Osteoblast (primary cell): ENCODE results near the gene TOX3. TPM values are rescaled to one million over a fixed set of nuclear protein-coding genes. Genes with fewer than 3 reads are reported as not detected.

ENCODE experiments used
- DNase-seq: peaks from one replicate; pipeline ENCODE4 v3.0.0; 2011; ENCODE audit warnings: low spot score, mixed read lengths; ENCODE audit not compliant: insufficient read length; ENCODE audit errors: missing footprints
- H2AFZ ChIP-seq: 2 replicates; pipeline ENCODE4 v1.6.0; 2011; ENCODE audit warnings: mild to moderate bottlenecking, low read length
- H3K27ac ChIP-seq: 2 replicates; pipeline ENCODE4 v1.5.1; 2011; ENCODE audit warnings: mild to moderate bottlenecking, low read depth, low read length, moderate library complexity
- H3K27me3 ChIP-seq: 2 replicates; pipeline ENCODE4 v1.6.0; 2012; ENCODE audit warnings: mild to moderate bottlenecking, control low read depth, inconsistent platforms, low read length, moderate library complexity; ENCODE audit not compliant: insufficient read depth
- H3K36me3 ChIP-seq: 2 replicates; pipeline ENCODE4 v1.5.1; 2011; ENCODE audit warnings: mild to moderate bottlenecking, low read length, control low read depth, moderate library complexity; ENCODE audit not compliant: insufficient read depth
- H3K4me1 ChIP-seq: 2 replicates; pipeline ENCODE4 v1.5.1; 2011; ENCODE audit warnings: mild to moderate bottlenecking, low read length, control low read depth, moderate library complexity; ENCODE audit not compliant: insufficient read depth
- H3K4me2 ChIP-seq: 2 replicates; pipeline ENCODE4 v1.6.0; 2011; ENCODE audit warnings: mild to moderate bottlenecking, low read length; ENCODE audit not compliant: insufficient read depth
- H3K4me3 ChIP-seq: fragments of 200-600 bp; sonication (generic); 3 replicates; pipeline ENCODE4 v1.5.1; 2012; ENCODE audit warnings: mild to moderate bottlenecking, low read length, inconsistent platforms; ENCODE audit not compliant: insufficient read depth
- H3K79me2 ChIP-seq: 2 replicates; pipeline ENCODE4 v1.6.0; 2012; ENCODE audit warnings: mild to moderate bottlenecking, low read length, control low read depth, inconsistent platforms; ENCODE audit not compliant: insufficient read depth
- H3K9me3 ChIP-seq: 2 replicates; pipeline ENCODE4 v1.5.1; 2011; ENCODE audit warnings: low read depth, low read length, control low read depth
- H4K20me1 ChIP-seq: 2 replicates; pipeline ENCODE4 v1.6.0; 2012; ENCODE audit warnings: mild to moderate bottlenecking, low read length, control low read depth; ENCODE audit not compliant: insufficient read depth
- CTCF ChIP-seq: IDR thresholded peaks from 2 replicates; pipeline ENCODE4 v1.5.1; 2011; ENCODE audit warnings: mild to moderate bottlenecking, low read depth, low read length, moderate library complexity; ENCODE audit errors: extremely low read depth
- total RNA-seq: library from RNA; depleted of rRNA; stranded (reverse); fragments of >200 nt; gene quantifications from 2 replicates; pipeline ENCODE4 v1.2.3, GENCODE V29; 2012

TOX3 gene
- total RNA-seq, 1 donor: not detected

GRCh38 chr16:52543654-52544053 lies 3.3 kb downstream of the TOX3 start:
- H3K27me3 ChIP-seq: peaks cover 6% of the 10 kb centered on the region
- H3K36me3 ChIP-seq: no peaks in the 10 kb centered on the region
- H3K4me1 ChIP-seq: no peaks in the 10 kb centered on the region
- no peak for DNase-seq
- H3K79me2 ChIP-seq: no peaks in the 10 kb centered on the region
- no peak for TF ChIP-seq CTCF
- no peaks in the 10 kb centered on the region for H3K9me3 ChIP-seq
- H3K27ac ChIP-seq: no peak overlapping the region
- no peak overlapping the region for H3K4me3 ChIP-seq
- no peak overlapping the region for H3K4me2 ChIP-seq
- H4K20me1 ChIP-seq: no peaks in the 10 kb centered on the region
- no peak overlapping the region for H2AFZ ChIP-seq

GRCh38 chr16:52540910-52541309 lies 6.0 kb downstream of the TOX3 start:
- H2AFZ ChIP-seq: no peak overlapping the region
- H3K4me1 ChIP-seq: no peaks in the 10 kb centered on the region
- H4K20me1 ChIP-seq: no peaks in the 10 kb centered on the region
- no peak overlapping the region for H3K27ac ChIP-seq
- peaks cover 3% of the 10 kb centered on the region for H3K27me3 ChIP-seq
- no peaks in the 10 kb centered on the region for H3K9me3 ChIP-seq
- no peak overlapping the region for H3K4me3 ChIP-seq
- TF ChIP-seq CTCF: no peak
- DNase-seq: no peak
- H3K4me2 ChIP-seq: no peak overlapping the region
- no peaks in the 10 kb centered on the region for H3K79me2 ChIP-seq
- H3K36me3 ChIP-seq: no peaks in the 10 kb centered on the region

GRCh38 chr16:52539191-52539590 lies 7.8 kb downstream of the TOX3 start:
- Histone ChIP-seq H3K9me3 (no peaks in the 10 kb centered on the region), H2AFZ (no peak overlapping the region), H3K27ac (no peak overlapping the region), H3K4me2 (no peak overlapping the region), H3K4me3 (no peak overlapping the region), H4K20me1 (no peaks in the 10 kb centered on the region), H3K4me1 (no peaks in the 10 kb centered on the region), H3K36me3 (no peaks in the 10 kb centered on the region), H3K27me3 (no peaks in the 10 kb centered on the region), H3K79me2 (no peaks in the 10 kb centered on the region)
- no peak for DNase-seq
- no peak for TF ChIP-seq CTCF

GRCh38 chr16:52538511-52538910 lies 8.4 kb downstream of the TOX3 start:
- no peaks in the 10 kb centered on the region for H3K27me3 ChIP-seq
- DNase-seq: no peak
- TF ChIP-seq CTCF: no peak
- no peaks in the 10 kb centered on the region for H3K4me1 ChIP-seq
- no peak overlapping the region for H3K4me3 ChIP-seq
- H3K27ac ChIP-seq: no peak overlapping the region
- H3K79me2 ChIP-seq: no peaks in the 10 kb centered on the region
- no peaks in the 10 kb centered on the region for H4K20me1 ChIP-seq
- no peak overlapping the region for H3K4me2 ChIP-seq
- H2AFZ ChIP-seq: no peak overlapping the region
- H3K36me3 ChIP-seq: no peaks in the 10 kb centered on the region
- no peaks in the 10 kb centered on the region for H3K9me3 ChIP-seq
